Activated naive CD8-positive, alpha-beta T cell treated with anti-CD3 and anti-CD28 coated beads for 36 hours (primary cell): Measurements from ENCODE around the gene SACS. TPM values are rescaled to one million over a fixed set of nuclear protein-coding genes. Genes with fewer than 3 reads are reported as not detected.
"Not testable (repeated sequence)": the region's sequence is repeated elsewhere in the genome, so short reads cannot be mapped to it uniquely, and the experiment has no call there.

Experiments
- DNase-seq: peaks from one replicate; pipeline ENCODE4 v3.0.0; 2021
- H3K27ac Mint-ChIP-seq: one replicate; pipeline ENCODE4 v1.8.0; 2022; ENCODE audit warnings: mild to moderate bottlenecking, moderate library complexity, mixed read lengths
- H3K27me3 Mint-ChIP-seq: one replicate; pipeline ENCODE4 v1.8.0; 2022; ENCODE audit warnings: mild to moderate bottlenecking, mixed read lengths
- H3K36me3 Mint-ChIP-seq: one replicate; pipeline ENCODE4 v1.8.0; 2021; ENCODE audit warnings: mild to moderate bottlenecking, mixed read lengths
- H3K4me1 Mint-ChIP-seq: one replicate; pipeline ENCODE4 v1.8.0; 2021; ENCODE audit warnings: mixed read lengths
- H3K4me3 Mint-ChIP-seq: one replicate; pipeline ENCODE4 v1.8.0; 2022; ENCODE audit warnings: mild to moderate bottlenecking, moderate library complexity, mixed read lengths
- H3K9me3 Mint-ChIP-seq: one replicate; pipeline ENCODE4 v1.8.0; 2022; ENCODE audit warnings: mixed read lengths
- total RNA-seq, 2 experiments: library from RNA; stranded (reverse); gene quantifications; one replicate each; pipeline ENCODE4 v1.2.3, GENCODE V29; 2021

The SACS gene
- total RNA-seq, 2 experiments from 2014 or later: 47.5 to 50.6 TPM

DNA sequence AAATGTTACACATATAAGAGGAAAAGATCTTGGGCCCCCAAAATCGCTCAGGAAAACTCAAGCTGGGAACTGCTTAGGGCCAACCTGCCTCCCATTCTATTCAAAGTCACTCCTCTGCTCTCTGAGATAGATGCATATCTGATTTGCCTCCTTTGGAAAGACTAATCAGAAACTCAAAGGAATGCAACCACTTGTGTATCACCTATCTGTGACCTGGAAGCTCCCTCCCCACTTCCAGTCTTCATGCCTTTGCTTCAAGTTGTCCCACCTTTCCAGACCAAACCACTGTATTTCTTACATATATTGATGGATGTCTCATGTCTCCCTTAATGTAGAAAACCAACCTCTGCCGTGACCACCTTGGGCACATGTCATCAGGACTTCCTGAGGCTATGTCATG, 32.3 kb downstream of the SACS start:
- H3K4me1 Mint-ChIP-seq, DNase-seq, H3K27me3 Mint-ChIP-seq, H3K4me3 Mint-ChIP-seq, H3K27ac Mint-ChIP-seq, H3K36me3 Mint-ChIP-seq: not testable (repeated sequence)
- H3K9me3 Mint-ChIP-seq: peaks cover 16% of the 10 kb centered on the region

DNA sequence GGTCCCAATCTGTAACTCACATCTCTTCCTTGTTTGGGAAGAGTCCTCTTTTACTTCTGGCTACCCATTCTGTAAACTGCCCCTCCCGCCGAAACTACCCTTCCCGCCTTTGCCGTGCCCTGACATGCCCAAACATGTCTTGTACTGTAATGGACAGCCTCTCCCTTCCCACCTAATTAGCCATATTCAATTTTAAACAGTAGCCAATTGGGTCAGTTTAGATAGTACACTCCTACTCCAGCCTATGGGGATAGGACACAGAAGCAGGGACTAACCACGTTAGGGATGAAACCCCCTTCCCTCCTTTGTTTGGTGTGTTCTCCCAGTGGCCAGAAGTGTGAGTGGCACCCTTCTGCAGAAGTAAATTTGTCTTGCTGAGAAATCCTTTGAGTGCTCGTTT, 34.2 kb downstream of the SACS start:
- peaks cover 3% of the 10 kb centered on the region for H3K36me3 Mint-ChIP-seq
- no peak overlapping the region for H3K27ac Mint-ChIP-seq
- no peak for DNase-seq
- H3K27me3 Mint-ChIP-seq: peaks cover 7% of the 10 kb centered on the region
- no peak overlapping the region for H3K4me3 Mint-ChIP-seq
- H3K9me3 Mint-ChIP-seq: peaks cover 19% of the 10 kb centered on the region
- H3K4me1 Mint-ChIP-seq: no peaks in the 10 kb centered on the region

DNA sequence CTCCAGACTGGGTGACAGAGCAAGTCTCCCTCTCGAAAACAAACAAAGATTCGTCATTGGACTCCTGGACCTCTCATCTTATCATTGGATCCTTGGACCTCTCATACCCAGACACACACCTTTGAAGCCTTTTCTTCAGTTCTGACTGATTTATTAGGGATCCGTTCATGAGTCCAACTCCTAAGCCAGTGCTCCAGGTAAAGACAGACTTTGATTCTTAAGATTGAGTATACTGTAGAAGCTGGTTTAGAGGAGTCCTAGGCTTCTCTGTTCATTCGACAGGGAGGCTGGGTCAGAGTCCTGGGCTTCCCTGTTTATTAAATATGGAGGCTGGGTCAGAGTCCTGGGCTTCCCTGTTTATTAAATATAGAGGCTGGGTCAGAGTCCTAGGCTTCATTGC, 38.7 kb downstream of the SACS start:
- H3K36me3 Mint-ChIP-seq: no peaks in the 10 kb centered on the region
- no peak overlapping the region for H3K27ac Mint-ChIP-seq
- H3K4me1 Mint-ChIP-seq: peaks cover 4% of the 10 kb centered on the region
- peaks cover 14% of the 10 kb centered on the region for H3K9me3 Mint-ChIP-seq
- DNase-seq: no peak
- H3K4me3 Mint-ChIP-seq: no peak overlapping the region
- peaks cover 4% of the 10 kb centered on the region for H3K27me3 Mint-ChIP-seq

- H3K27me3 Mint-ChIP-seq: peaks cover 4% of the 10 kb centered on the region
- no peak overlapping the region for H3K4me3 Mint-ChIP-seq
- no peak for DNase-seq
- no peaks in the 10 kb centered on the region for H3K36me3 Mint-ChIP-seq
- peaks cover 4% of the 10 kb centered on the region for H3K4me1 Mint-ChIP-seq
- H3K9me3 Mint-ChIP-seq: peaks cover 3% of the 10 kb centered on the region
- H3K27ac Mint-ChIP-seq: no peak overlapping the region
These were observed 40.4 kb downstream of the SACS start for GRCh38 chr13:23392925-23393645.

DNA sequence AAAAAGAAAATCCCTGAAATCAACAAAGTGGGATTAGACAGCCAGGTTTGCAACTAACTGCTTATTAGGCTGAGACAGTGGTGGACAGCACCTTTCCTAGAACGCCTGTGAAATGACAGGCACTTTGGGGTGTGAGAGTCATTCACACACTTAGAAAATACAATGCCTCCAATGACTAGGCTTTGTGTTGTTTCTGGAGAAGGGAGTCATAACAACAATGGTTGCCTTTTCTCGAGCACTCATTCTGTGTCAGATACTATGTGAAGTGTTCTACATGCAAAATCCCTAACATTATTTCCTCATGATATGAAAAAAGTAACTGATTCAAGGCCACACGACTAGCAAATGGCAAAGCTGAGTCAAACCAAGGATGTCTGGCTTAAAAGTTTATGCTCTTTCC, 41.2 kb downstream of the SACS start:
- Mint-ChIP-seq H3K36me3 (no peaks in the 10 kb centered on the region), H3K27ac (no peak overlapping the region), H3K9me3 (peaks cover 3% of the 10 kb centered on the region), H3K4me1 (peaks cover 4% of the 10 kb centered on the region), H3K27me3 (peaks cover 8% of the 10 kb centered on the region), H3K4me3 (no peak overlapping the region)
- no peak for DNase-seq

DNA sequence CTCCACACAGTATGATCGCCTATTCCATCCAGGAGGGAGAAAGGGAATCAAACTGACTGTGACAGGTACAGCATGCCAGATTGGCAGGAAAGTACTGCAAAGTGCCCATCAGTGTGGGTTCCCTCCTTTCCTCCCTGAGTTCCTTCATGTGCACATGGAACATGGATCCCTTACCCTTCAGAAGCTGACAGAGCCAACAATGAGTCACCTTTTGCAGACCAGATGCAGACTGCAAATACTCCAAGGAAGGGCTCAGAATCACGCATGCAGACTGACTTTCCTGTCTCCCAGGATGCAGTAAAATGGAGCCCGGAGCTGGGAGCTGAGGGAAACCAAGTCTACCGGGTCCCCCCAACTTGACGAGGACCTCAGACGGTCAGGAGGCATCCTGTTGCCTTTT, 41.8 kb downstream of the SACS start:
- no peak for DNase-seq
- H3K36me3 Mint-ChIP-seq: no peaks in the 10 kb centered on the region
- peaks cover 5% of the 10 kb centered on the region for H3K4me1 Mint-ChIP-seq
- no peak overlapping the region for H3K27ac Mint-ChIP-seq
- H3K4me3 Mint-ChIP-seq: no peak overlapping the region
- peaks cover 3% of the 10 kb centered on the region for H3K9me3 Mint-ChIP-seq
- H3K27me3 Mint-ChIP-seq: peaks cover 8% of the 10 kb centered on the region

- Mint-ChIP-seq H3K4me1 (peaks cover 24% of the 10 kb centered on the region), H3K36me3 (no peaks in the 10 kb centered on the region), H3K4me3 (no peak overlapping the region), H3K27ac (peak overlapping the region; percentile 70), H3K27me3 (peaks cover 11% of the 10 kb centered on the region), H3K9me3 (no peaks in the 10 kb centered on the region)
- DNase-seq: no peak
These were observed 47.0 kb downstream of the SACS start for GRCh38 chr13:23386533-23386932.

GRCh38 chr13:23385931-23386330, 47.6 kb downstream of the SACS start:
- Mint-ChIP-seq H3K9me3 (no peaks in the 10 kb centered on the region), H3K4me1 (peaks cover 24% of the 10 kb centered on the region), H3K27ac (no peak overlapping the region), H3K27me3 (peaks cover 9% of the 10 kb centered on the region), H3K4me3 (no peak overlapping the region), H3K36me3 (no peaks in the 10 kb centered on the region)
- no peak for DNase-seq

DNA sequence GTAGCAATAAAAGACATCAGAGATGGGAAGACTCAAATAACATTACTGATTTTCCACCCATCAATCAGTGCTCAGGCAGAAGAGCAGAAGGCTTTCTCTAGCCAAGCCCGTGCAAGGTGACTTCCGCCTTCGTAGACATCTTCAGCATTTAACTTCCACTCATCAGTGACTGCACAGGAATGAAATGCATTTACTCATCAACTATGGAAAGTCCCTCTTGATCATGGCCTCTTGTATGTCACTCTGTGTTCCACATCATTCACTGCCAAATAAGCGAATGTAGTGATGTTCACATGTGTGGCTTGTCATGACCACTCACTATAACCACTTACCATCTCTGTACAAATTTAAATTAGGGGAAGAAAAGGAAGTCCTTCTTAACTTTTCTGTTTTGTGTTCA, 49.4 kb downstream of the SACS start:
- Mint-ChIP-seq H3K36me3 (peaks cover 2% of the 10 kb centered on the region), H3K4me3 (no peak overlapping the region)

DNA sequence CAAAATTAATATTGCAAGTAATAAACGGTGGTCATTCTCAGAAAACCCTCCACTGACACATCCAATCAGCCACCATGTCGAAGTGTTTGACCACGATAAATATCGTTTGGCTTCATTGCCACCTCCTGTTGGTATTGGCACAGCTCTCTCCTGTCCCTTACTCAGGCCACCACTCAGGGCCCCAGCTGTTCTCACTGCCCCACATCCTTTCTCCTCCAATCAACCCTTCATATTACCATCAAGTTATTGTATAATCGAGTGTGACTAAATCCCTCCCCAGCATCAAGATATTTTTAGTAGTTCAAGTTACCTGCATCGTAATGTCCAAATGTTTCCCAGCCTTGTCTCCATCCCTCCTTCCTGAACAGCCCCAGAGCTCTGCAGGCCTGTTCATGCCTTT, 50.4 kb downstream of the SACS start:
- DNase-seq: no peak
- Mint-ChIP-seq H3K36me3 (peaks cover 7% of the 10 kb centered on the region), H3K4me1 (peaks cover 43% of the 10 kb centered on the region), H3K27me3 (peaks cover 9% of the 10 kb centered on the region), H3K9me3 (peaks cover 3% of the 10 kb centered on the region), H3K27ac (no peak overlapping the region), H3K4me3 (no peak overlapping the region)

More for the DNA sequence above, 49.4 kb downstream of the SACS start:
- H3K9me3 Mint-ChIP-seq: no peaks in the 10 kb centered on the region
- no peak for DNase-seq
- H3K27me3 Mint-ChIP-seq: peaks cover 9% of the 10 kb centered on the region
- peaks cover 35% of the 10 kb centered on the region for H3K4me1 Mint-ChIP-seq
- no peak overlapping the region for H3K27ac Mint-ChIP-seq

GRCh38 chr13:23381866-23382265, 51.6 kb downstream of the SACS start:
- H3K4me3 Mint-ChIP-seq: no peak overlapping the region
- DNase-seq: no peak
- peaks cover 55% of the 10 kb centered on the region for H3K4me1 Mint-ChIP-seq
- H3K9me3 Mint-ChIP-seq: peaks cover 6% of the 10 kb centered on the region
- H3K36me3 Mint-ChIP-seq: peaks cover 11% of the 10 kb centered on the region
- no peak overlapping the region for H3K27ac Mint-ChIP-seq
- H3K27me3 Mint-ChIP-seq: peaks cover 5% of the 10 kb centered on the region

GRCh38 chr13:23380534-23380933, 53.0 kb downstream of the SACS start:
- Mint-ChIP-seq H3K9me3 (peaks cover 6% of the 10 kb centered on the region), H3K4me1 (peaks cover 52% of the 10 kb centered on the region)

GRCh38 chr13:23377983-23378632, 55.4 kb downstream of the SACS start:
- Mint-ChIP-seq H3K4me3 (peak overlapping the region; percentile 14), H3K9me3 (peaks cover 6% of the 10 kb centered on the region), H3K27ac (peak overlapping the region; percentile 74), H3K4me1 (peaks cover 47% of the 10 kb centered on the region), H3K27me3 (peaks cover 5% of the 10 kb centered on the region), H3K36me3 (peaks cover 19% of the 10 kb centered on the region)
- DNase-seq: peak; percentile 68

More at GRCh38 chr13:23380534-23380933, 53.0 kb downstream of the SACS start:
- no peak overlapping the region for H3K27ac Mint-ChIP-seq
- no peak for DNase-seq
- peaks cover 5% of the 10 kb centered on the region for H3K27me3 Mint-ChIP-seq
- H3K4me3 Mint-ChIP-seq: no peak overlapping the region
- peaks cover 11% of the 10 kb centered on the region for H3K36me3 Mint-ChIP-seq

GRCh38 chr13:23377579-23377978, 55.9 kb downstream of the SACS start:
- no peak overlapping the region for H3K4me3 Mint-ChIP-seq
- H3K36me3 Mint-ChIP-seq: peaks cover 25% of the 10 kb centered on the region
- H3K9me3 Mint-ChIP-seq: peaks cover 6% of the 10 kb centered on the region
- peak overlapping the region; percentile 74 for H3K27ac Mint-ChIP-seq
- H3K27me3 Mint-ChIP-seq: peaks cover 5% of the 10 kb centered on the region
- DNase-seq: no peak
- H3K4me1 Mint-ChIP-seq: peaks cover 52% of the 10 kb centered on the region

DNA sequence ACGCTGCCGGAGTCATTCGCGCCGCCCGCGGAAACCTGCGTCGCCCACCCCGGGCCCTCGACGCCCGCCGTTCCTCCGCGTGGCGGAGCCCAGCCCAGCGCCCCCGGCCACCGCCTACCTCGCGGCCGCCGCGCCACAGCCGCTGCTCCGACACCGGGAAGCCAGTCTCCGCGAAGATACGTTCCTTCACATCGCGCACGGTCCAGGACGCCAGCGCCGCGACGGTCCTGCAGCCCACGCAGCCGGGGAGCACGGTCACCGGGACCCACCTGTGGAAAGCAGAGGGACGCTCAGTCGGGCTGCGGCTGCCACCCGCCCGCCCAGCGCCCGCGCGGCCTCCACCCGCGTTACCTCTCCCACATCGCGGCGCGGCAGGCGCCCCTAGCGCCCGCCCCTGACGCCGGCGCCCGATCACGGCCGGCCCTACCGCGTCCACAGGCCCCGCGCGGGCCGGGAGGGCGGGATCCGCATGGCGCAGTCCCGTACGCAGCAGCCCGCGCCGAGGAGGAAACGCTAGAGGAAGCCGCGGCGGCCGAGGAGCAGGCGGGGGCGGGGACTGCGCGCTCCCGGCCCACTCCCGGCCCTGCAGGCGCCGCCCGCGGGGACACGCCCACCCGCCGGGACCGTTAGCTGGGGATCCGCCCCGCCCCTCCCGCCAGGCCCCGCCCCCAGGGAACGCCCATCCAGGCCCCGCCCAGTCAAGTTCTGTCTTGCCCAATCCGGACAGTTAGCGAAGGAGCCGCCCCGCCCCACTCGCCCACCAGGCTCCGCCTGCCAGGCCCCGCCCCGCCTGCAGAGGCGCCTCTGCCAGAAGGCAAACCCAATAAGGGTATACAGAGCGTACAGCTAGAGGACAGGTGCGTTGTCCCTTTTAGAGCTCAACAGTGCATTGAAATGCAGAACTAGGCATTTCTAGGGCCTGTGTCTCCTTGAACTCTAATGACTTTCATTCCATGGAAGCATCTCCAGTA, 58.2 kb downstream of the SACS start:
- Mint-ChIP-seq H3K4me1 (peaks cover 61% of the 10 kb centered on the region), H3K4me3 (peak overlapping the region; percentile 71), H3K27ac (peak overlapping the region; percentile 73), H3K27me3 (no peaks in the 10 kb centered on the region), H3K9me3 (peaks cover 6% of the 10 kb centered on the region), H3K36me3 (peaks cover 41% of the 10 kb centered on the region)
- peak; percentile 94 for DNase-seq
